Body of pancreas (tissue), 4 donors: Measurements from ENCODE around the gene FAU. TPM values are rescaled to one million over a fixed set of nuclear protein-coding genes. Genes with fewer than 3 reads are reported as not detected.
A peak's percentile ranks its signal among the peaks of the same experiment; 100 is the strongest.

Experiments used
- ATAC-seq: fragments of 150-250 bp; one replicate; pipeline ENCODE4 v1.9.1; 2016
- DNase-seq, 4 donors: peaks; one replicate each; pipeline ENCODE4 v3.0.0-alpha.2; 2019
- H3K27ac ChIP-seq, 4 donors: fragments of 200-600 bp; sonication (generic); 1 replicate in 3 of 4; 2 replicates in 1 of 4; pipeline versions ENCODE4 v1.5.1 to v1.6.1; 2016 to 2019; ENCODE audit warnings: mild to moderate bottlenecking in 1 of 4, mixed read lengths in 1 of 4, moderate library complexity in 1 of 4
- H3K27me3 ChIP-seq, 2 donors: fragments of 200-600 bp; sonication (generic); one replicate each; pipeline ENCODE4 v1.6.0; 2016; ENCODE audit warnings: mild to moderate bottlenecking in 1 of 2
- H3K36me3 ChIP-seq, 2 donors: fragments of 200-600 bp; sonication (generic); replicated peaks in 1 of 2; 2 replicates each; pipeline ENCODE4 v1.5.1; 2016; ENCODE audit warnings: low read depth in 2 of 2; ENCODE audit not compliant: insufficient read depth in 1 of 2
- H3K4me1 ChIP-seq: fragments of 200-600 bp; sonication (generic); one replicate; pipeline ENCODE4 v1.6.0; 2016
- H3K4me3 ChIP-seq, 2 donors: fragments of 200-600 bp; sonication (generic); 1 replicate in 1 of 2; 2 replicates in 1 of 2; pipeline ENCODE4 v1.5.1; 2016 to 2019
- H3K9me3 ChIP-seq, 3 donors: fragments of 200-600 bp; sonication (generic); 1 replicate in 2 of 3; 2 replicates in 1 of 3; pipeline ENCODE4 v1.5.1; 2016
- POLR2A ChIP-seq, 3 donors: fragments of 450-650 bp; IDR thresholded peaks; one replicate each; pipeline ENCODE4 v1.6.1; 2016; ENCODE audit warnings: antibody characterized with exemption in 3 of 3, mild to moderate bottlenecking in 2 of 3
- WGBS, 2 donors: methylation state at CpG; one replicate each; pipeline ENCODE4 v1.1.5; 2017; 5-methylcytosine and 5-hydroxymethylcytosine counted together
- intact Hi-C: fragments of 100-400 bp; cut with DNase I; formaldehyde crosslinking; loops from one replicate; pipeline ENCODE4 v1.15.1; 2023
- total RNA-seq, 2 donors: library from RNA; depleted of rRNA; stranded (reverse); fragments of >200 nt; gene quantifications; one replicate each; pipeline ENCODE4 v1.1.0, GENCODE V29; 2016
- TF ChIP-seq, protein P1 (sequence below), 7 experiments: fragments of 450-650 bp in 4 of 7; fragments of 200-600 bp in 3 of 7; sonication (generic) in 3 of 7; IDR thresholded peaks; one replicate each; pipeline ENCODE4 v1.5.1; 2016 to 2019; ENCODE audit warnings: antibody characterized with exemption in 7 of 7

Gene FAU
- total RNA-seq, 2 donors from 2014 or later = 1,320 to 1,355 TPM

DNA sequence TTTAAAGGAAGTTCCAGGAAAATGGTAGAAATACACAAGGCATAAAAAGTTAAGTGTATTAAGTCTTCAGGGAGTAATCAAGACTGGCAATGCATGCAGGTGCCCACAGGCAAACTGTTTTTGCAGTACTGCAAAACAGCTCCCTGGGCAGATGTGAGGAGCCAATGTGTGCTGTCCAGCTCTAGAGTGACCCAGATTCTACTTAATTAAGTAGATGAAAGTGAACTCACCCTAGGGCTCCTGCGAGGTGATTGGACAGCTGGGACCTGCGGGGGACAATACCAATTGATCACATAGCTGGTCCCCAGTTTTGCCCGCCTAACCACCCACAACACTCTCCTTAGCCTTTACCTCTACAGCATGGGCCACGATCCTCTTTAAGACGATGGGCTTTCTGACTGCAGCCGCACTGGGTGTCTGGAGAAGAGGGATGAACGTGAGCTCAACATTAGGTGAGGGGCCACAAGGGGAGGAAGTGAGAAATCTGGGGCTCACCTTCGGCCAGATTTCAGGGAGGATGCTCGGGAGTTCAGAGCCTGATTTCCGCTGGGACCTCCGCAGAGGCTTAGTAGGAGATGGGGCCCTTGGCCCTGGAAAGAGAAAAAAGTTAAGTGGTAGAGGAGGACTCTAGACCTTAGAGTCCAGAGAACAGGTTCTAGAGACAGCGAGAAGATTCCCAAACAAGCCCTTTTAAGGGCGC lies 38.6 kb downstream of the FAU start:
- no peak for ATAC-seq
- 3 to 4% methylated on average over 13 of the region's 13 CpGs for WGBS, 2 donors
- intact Hi-C loops = no loop called here
- Histone ChIP-seq H3K27me3 (no peaks in the 10 kb centered on the region), H3K36me3 (peaks cover 0 to 16% of the 10 kb centered on the region in 2 donors), H3K27ac (peak overlapping the region in 3 of 4 donors; percentile 88 to 91 (median 91)), H3K9me3 (no peaks in the 10 kb centered on the region), H3K4me3 (peak overlapping the region; percentile 56 to 86), H3K4me1 (peaks cover 19% of the 10 kb centered on the region)
- DNase-seq = no peak
- TF ChIP-seq, protein P1, sequence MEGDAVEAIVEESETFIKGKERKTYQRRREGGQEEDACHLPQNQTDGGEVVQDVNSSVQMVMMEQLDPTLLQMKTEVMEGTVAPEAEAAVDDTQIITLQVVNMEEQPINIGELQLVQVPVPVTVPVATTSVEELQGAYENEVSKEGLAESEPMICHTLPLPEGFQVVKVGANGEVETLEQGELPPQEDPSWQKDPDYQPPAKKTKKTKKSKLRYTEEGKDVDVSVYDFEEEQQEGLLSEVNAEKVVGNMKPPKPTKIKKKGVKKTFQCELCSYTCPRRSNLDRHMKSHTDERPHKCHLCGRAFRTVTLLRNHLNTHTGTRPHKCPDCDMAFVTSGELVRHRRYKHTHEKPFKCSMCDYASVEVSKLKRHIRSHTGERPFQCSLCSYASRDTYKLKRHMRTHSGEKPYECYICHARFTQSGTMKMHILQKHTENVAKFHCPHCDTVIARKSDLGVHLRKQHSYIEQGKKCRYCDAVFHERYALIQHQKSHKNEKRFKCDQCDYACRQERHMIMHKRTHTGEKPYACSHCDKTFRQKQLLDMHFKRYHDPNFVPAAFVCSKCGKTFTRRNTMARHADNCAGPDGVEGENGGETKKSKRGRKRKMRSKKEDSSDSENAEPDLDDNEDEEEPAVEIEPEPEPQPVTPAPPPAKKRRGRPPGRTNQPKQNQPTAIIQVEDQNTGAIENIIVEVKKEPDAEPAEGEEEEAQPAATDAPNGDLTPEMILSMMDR (IDR thresholded peaks at IDR 0.05) = no peak
- no peak for TF ChIP-seq POLR2A (IDR thresholded peaks at IDR 0.05)

DNA sequence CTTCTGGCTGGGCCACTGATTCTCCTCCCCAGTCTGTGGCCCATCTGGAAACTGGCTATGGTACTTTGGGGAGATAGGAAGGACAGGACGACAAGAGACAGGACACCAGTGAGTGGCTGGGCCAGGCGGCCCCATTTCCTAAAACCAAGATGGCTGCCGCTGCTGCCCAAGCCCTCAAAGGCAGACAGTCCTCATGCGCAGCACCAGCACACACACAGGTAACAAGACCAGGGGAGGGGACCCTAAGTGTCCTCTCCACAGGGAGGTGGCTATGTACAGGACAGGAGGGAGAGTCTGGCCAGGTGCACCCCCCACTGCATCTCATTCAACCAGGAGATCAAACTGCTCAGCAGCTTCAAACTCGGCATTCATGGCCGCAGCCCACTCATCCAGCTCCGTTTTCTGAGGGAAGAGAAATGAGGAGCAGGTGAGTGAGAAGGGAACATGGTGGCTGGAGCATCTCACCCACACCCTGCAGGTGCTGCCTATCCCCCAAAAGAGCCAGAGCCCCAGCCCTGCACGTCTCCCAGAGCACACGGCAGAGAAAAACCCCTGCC lies 43.1 kb downstream of the FAU start:
- H3K9me3 ChIP-seq = no peaks in the 10 kb centered on the region
- no peaks in the 10 kb centered on the region for H3K27me3 ChIP-seq
- 82 to 88% methylated on average over 9 of the region's 9 CpGs for WGBS, 2 donors
- ATAC-seq (no peak), DNase-seq (no peak)
- TF ChIP-seq, protein P1 (IDR thresholded peaks at IDR 0.05) = no peak
- no peak for TF ChIP-seq POLR2A (IDR thresholded peaks at IDR 0.05)
- intact Hi-C loops = no loop called here
- H3K4me1 ChIP-seq = peaks cover 9% of the 10 kb centered on the region
- no peaks in the 10 kb centered on the region for H3K36me3 ChIP-seq
- no peak overlapping the region for H3K27ac ChIP-seq
- H3K4me3 ChIP-seq = no peak overlapping the region

DNA sequence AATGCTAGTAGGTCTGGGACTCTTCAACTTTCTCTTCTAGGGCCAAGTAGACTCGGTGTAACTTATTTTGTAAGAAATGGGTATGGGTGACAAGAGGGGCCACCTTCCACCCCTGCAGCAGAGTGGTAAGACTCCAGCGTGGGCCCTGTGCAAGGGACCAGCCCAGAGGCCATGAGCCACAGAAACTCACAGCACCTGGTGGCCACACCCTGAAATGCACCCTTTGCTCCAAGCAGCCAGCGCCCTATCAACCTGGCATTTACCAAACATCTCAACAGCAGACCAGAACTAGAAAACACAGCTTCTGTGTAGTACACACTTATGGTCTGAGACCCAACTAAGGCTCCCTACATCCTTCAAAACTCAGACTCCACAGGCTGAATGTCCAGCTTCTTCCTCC lies 43.8 kb downstream of the FAU start:
- intact Hi-C loops = no loop called here
- peaks cover 5% of the 10 kb centered on the region for H3K4me1 ChIP-seq
- H3K36me3 ChIP-seq = no peaks in the 10 kb centered on the region
- TF ChIP-seq, protein P1 (IDR thresholded peaks at IDR 0.05) = peak; percentile 64 to 82 (median 74)
- TF ChIP-seq POLR2A (IDR thresholded peaks at IDR 0.05) = no peak
- 39% methylated on average over 3 of the region's 3 CpGs for WGBS, 2 donors
- peak; percentile 93 for ATAC-seq
- H3K27me3 ChIP-seq = no peaks in the 10 kb centered on the region
- no peaks in the 10 kb centered on the region for H3K9me3 ChIP-seq
- no peak overlapping the region for H3K27ac ChIP-seq
- no peak overlapping the region for H3K4me3 ChIP-seq
- DNase-seq = peak; percentile 71 to 84 (median 76)

DNA sequence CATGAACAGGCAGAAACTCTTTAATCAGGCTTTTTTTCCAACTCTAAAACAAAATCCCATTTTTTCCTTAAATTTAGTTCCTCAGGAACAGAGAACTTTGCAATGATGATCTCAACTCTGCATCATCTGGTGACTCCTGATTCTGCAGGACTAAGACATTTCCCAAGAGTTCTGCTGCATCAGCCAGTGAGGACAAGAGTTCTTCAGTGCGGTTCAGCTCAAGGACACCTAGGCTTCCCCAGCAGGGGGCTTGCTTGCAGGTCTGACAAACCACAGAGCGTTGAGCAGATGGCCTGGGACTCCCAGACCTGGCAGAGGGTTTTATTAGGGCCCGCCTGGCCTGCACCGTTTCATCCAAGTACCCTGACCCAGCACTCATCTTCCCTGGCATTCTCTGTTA lies 44.5 kb downstream of the FAU start:
- H3K4me3 ChIP-seq = no peak overlapping the region
- H3K27me3 ChIP-seq = no peaks in the 10 kb centered on the region
- peaks cover 5% of the 10 kb centered on the region for H3K4me1 ChIP-seq
- intact Hi-C loops = no loop called here
- no peaks in the 10 kb centered on the region for H3K36me3 ChIP-seq
- ATAC-seq = no peak
- no peak for DNase-seq
- TF ChIP-seq, protein P1 (IDR thresholded peaks at IDR 0.05) = no peak
- TF ChIP-seq POLR2A (IDR thresholded peaks at IDR 0.05) = no peak
- no peak overlapping the region for H3K27ac ChIP-seq
- no peaks in the 10 kb centered on the region for H3K9me3 ChIP-seq
- 69 to 77% methylated on average over 4 of the region's 4 CpGs for WGBS, 2 donors

DNA sequence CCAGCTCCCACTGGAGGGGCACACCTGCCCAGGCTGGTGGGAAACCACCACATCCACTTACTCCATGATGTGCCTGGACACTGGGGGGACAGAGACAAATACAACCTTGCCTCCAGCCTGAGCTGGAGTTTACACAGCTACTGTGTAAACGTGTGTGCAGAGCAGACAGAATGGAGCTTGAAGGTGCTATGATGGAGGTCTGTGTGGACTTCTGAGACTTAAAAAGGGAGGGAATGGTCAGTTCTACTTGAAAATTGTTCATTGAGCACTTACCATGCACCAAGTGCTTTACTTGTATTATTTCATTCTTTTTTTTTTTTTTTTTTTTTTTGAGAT lies 49.3 kb downstream of the FAU start:
- WGBS, 2 donors = 11 to 32% methylated on average over 1 of the region's 1 CpG

More for the DNA sequence above, 49.3 kb downstream of the FAU start:
- ATAC-seq (no peak), DNase-seq (no peak)
- Histone ChIP-seq H3K27ac (no peak overlapping the region), H3K4me3 (no peak overlapping the region), H3K27me3 (no peaks in the 10 kb centered on the region), H3K9me3 (no peaks in the 10 kb centered on the region), H3K4me1 (no peaks in the 10 kb centered on the region), H3K36me3 (no peaks in the 10 kb centered on the region)
- intact Hi-C loops = no loop called here
- TF ChIP-seq, protein P1 (IDR thresholded peaks at IDR 0.05) = no peak
- TF ChIP-seq POLR2A (IDR thresholded peaks at IDR 0.05) = no peak
